Measurements from ENCODE around the gene MYO1G.

The MYO1G gene

GRCh38 chr7:44977959-44978335 is 868 bp downstream of the MYO1G start:
- H3K27ac ChIP-seq (ENCODE audit: low read depth, low read length), result no peak overlapping the region
- H3K4me3 ChIP-seq (ENCODE audit: low read depth, low read length), result no peak overlapping the region
- no peaks in the 10 kb centered on the region for H3K4me1 ChIP-seq (ENCODE audit: control insufficient read depth, insufficient read depth, low read length)
- H3K9ac ChIP-seq (ENCODE audit: low read length), result no peak overlapping the region
- no peaks in the 10 kb centered on the region for H3K9me3 ChIP-seq (ENCODE audit: control insufficient read depth, insufficient read depth, low read depth, low read length)
- peaks cover 31% of the 10 kb centered on the region for H3K36me3 ChIP-seq (ENCODE audit: control insufficient read depth, insufficient read depth, low read length)
- H3K27me3 ChIP-seq (ENCODE audit: control insufficient read depth, insufficient read depth, low read length), result no peaks in the 10 kb centered on the region

GRCh38 chr7:44977304-44977958 is 1.4 kb downstream of the MYO1G start:
- Histone ChIP-seq H3K4me3 (ENCODE audit: low read depth, low read length) (no peak overlapping the region), H3K9ac (ENCODE audit: low read length) (no peak overlapping the region)

DNA sequence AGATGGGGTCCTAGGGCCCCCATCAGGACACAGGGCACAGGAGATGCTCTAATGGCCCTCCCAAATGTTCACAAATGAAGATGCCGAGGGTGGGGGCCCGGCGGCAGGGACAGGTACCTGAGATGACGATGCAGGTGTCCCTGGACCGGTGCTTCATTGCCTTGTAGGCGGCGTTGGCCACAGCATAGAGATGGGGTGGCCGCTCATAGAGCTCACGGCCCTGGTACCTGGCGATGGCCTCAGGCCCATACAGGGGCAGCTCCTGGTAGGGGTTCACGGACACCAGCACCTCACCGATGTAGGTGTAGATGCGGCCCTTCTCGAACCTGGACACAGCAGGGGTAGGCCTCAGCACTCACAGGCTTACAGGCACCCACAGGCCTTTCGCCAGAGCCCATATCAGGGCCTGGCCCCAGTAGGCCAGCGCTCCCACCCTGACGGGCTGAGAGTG is 2.0 kb downstream of the MYO1G start:
- Histone ChIP-seq H3K4me3 (ENCODE audit: low read depth, low read length) (no peak overlapping the region), H3K27me3 (ENCODE audit: control insufficient read depth, insufficient read depth, low read length) (no peaks in the 10 kb centered on the region), H3K27ac (ENCODE audit: low read depth, low read length) (no peak overlapping the region), H3K9me3 (ENCODE audit: control insufficient read depth, insufficient read depth, low read depth, low read length) (no peaks in the 10 kb centered on the region), H3K9ac (ENCODE audit: low read length) (no peak overlapping the region), H3K36me3 (ENCODE audit: control insufficient read depth, insufficient read depth, low read length) (peaks cover 22% of the 10 kb centered on the region), H3K4me1 (ENCODE audit: control insufficient read depth, insufficient read depth, low read length) (no peaks in the 10 kb centered on the region)

More at GRCh38 chr7:44977304-44977958, 1.4 kb downstream of the MYO1G start:
- Histone ChIP-seq H3K4me1 (ENCODE audit: control insufficient read depth, insufficient read depth, low read length) (no peaks in the 10 kb centered on the region), H3K9me3 (ENCODE audit: control insufficient read depth, insufficient read depth, low read depth, low read length) (no peaks in the 10 kb centered on the region), H3K27me3 (ENCODE audit: control insufficient read depth, insufficient read depth, low read length) (no peaks in the 10 kb centered on the region), H3K27ac (ENCODE audit: low read depth, low read length) (no peak overlapping the region), H3K36me3 (ENCODE audit: control insufficient read depth, insufficient read depth, low read length) (peaks cover 26% of the 10 kb centered on the region)

- Histone ChIP-seq H3K4me3 (ENCODE audit: low read depth, low read length) (no peak overlapping the region), H3K4me1 (ENCODE audit: control insufficient read depth, insufficient read depth, low read length) (no peaks in the 10 kb centered on the region), H3K36me3 (ENCODE audit: control insufficient read depth, insufficient read depth, low read length) (peaks cover 18% of the 10 kb centered on the region; the same call in 1 of the 2 replicates), H3K27ac (ENCODE audit: low read depth, low read length) (no peak overlapping the region), H3K9me3 (ENCODE audit: control insufficient read depth, insufficient read depth, low read depth, low read length) (no peaks in the 10 kb centered on the region), H3K27me3 (ENCODE audit: control insufficient read depth, insufficient read depth, low read length) (no peaks in the 10 kb centered on the region), H3K9ac (ENCODE audit: low read length) (no peak overlapping the region)
These were observed 2.6 kb downstream of the MYO1G start for GRCh38 chr7:44976040-44976745.

GRCh38 chr7:44975331-44976039 is 3.3 kb downstream of the MYO1G start:
- Histone ChIP-seq H3K27me3 (ENCODE audit: control insufficient read depth, insufficient read depth, low read length) (no peaks in the 10 kb centered on the region; the same call in 1 of the 2 replicates), H3K9ac (ENCODE audit: low read length) (no peak overlapping the region), H3K27ac (ENCODE audit: low read depth, low read length) (no peak overlapping the region), H3K4me1 (ENCODE audit: control insufficient read depth, insufficient read depth, low read length) (no peaks in the 10 kb centered on the region), H3K9me3 (ENCODE audit: control insufficient read depth, insufficient read depth, low read depth, low read length) (no peaks in the 10 kb centered on the region), H3K36me3 (ENCODE audit: control insufficient read depth, insufficient read depth, low read length) (peaks cover 12% of the 10 kb centered on the region; the same call in 1 of the 2 replicates), H3K4me3 (ENCODE audit: low read depth, low read length) (no peak overlapping the region)

DNA sequence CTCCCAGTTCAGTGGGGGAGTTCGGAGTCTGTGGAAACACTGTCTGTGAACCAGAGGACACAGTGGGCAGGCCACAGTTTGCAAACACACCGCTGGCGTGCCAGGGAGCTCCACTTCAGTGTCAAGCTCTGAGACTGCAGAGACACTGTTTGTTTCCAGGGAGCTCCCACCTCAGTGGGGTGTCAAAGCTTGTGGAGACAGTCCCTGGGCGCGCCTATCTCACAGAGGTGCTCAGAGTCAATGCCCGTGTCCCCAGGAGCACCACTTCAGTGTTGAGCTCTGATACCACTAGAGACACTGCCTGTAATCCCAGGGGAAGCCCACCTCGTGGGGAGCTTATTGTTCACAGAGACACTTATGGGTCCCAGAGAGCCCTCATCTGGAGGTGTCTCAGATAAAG is 4.3 kb downstream of the MYO1G start:
- Histone ChIP-seq H3K27me3 (ENCODE audit: control insufficient read depth, insufficient read depth, low read length) (no peaks in the 10 kb centered on the region; the same call in 1 of the 2 replicates), H3K27ac (ENCODE audit: low read depth, low read length) (no peak overlapping the region), H3K9ac (ENCODE audit: low read length) (no peak overlapping the region), H3K9me3 (ENCODE audit: control insufficient read depth, insufficient read depth, low read depth, low read length) (no peaks in the 10 kb centered on the region), H3K4me3 (ENCODE audit: low read depth, low read length) (no peak overlapping the region), H3K4me1 (ENCODE audit: control insufficient read depth, insufficient read depth, low read length) (no peaks in the 10 kb centered on the region), H3K36me3 (ENCODE audit: control insufficient read depth, insufficient read depth, low read length) (peaks cover 7% of the 10 kb centered on the region; the same call in 1 of the 2 replicates)

DNA sequence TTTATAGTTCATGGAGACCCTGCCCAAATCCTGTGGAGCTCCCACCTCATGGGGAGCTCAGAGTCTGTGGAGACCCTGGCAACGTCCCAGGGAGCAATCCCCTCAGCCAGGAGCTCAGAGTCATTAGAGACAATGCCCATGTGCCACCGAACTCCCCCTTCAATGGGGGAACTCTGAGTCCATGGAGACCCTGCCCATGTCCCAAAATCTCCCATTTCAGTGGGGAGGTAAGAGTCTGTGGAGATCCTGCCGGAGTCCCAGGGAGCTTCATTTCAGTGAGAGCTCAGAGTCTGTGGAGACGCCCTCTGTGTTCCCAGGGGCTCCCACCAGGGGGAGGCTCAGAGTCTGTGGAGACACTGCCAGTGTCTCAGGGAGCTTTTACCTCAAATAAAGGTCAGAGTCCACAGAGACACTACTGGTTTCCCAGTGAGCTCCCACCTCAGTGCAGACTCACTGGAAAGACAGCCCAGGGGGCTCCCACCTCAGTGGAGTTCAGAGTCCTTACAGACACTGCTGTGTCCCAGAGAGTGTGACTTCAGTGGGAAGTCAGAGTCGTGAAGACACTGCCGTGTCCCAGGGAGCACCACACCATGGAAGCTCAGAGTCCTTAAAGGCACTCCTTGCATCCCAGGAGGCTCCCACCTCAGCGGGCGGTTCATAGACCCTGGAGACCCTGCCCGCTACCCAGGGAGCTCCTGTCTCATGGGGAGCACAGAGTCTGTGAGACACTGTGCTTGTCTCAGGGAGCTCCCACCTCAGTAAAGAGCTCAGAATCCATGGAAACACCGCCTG is 5.0 kb downstream of the MYO1G start:
- no peaks in the 10 kb centered on the region for H3K9me3 ChIP-seq (ENCODE audit: control insufficient read depth, insufficient read depth, low read depth, low read length)
- no peaks in the 10 kb centered on the region; the same call in 1 of the 2 replicates for H3K27me3 ChIP-seq (ENCODE audit: control insufficient read depth, insufficient read depth, low read length)
- H3K9ac ChIP-seq (ENCODE audit: low read length), result no peak overlapping the region
- no peaks in the 10 kb centered on the region for H3K4me1 ChIP-seq (ENCODE audit: control insufficient read depth, insufficient read depth, low read length)
- no peak overlapping the region for H3K27ac ChIP-seq (ENCODE audit: low read depth, low read length)
- no peak overlapping the region for H3K4me3 ChIP-seq (ENCODE audit: low read depth, low read length)
- peaks cover 6% of the 10 kb centered on the region; the same call in 1 of the 2 replicates for H3K36me3 ChIP-seq (ENCODE audit: control insufficient read depth, insufficient read depth, low read length)

DNA sequence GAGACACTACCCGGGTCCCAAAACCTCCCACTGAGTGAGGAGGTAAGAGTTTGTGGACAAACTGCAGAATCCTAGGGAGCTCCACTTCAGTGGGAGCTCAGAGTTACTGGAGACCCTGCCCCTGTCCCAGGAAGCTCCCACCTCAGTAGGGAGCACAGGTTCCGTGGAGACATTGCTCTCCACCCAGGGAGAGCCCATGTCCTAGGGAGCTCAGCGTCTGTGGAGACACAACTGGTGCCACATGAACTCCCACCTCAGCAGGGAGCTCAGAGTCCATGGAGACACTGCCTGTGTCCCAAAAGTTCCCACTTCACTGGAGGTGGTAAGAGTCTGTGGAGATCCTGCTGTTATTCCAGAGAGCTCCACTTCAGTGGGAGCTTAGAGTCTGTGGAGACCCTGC is 6.3 kb downstream of the MYO1G start:
- Histone ChIP-seq H3K27ac (ENCODE audit: low read depth, low read length) (no peak overlapping the region), H3K4me3 (ENCODE audit: low read depth, low read length) (no peak overlapping the region), H3K4me1 (ENCODE audit: control insufficient read depth, insufficient read depth, low read length) (no peaks in the 10 kb centered on the region), H3K27me3 (ENCODE audit: control insufficient read depth, insufficient read depth, low read length) (no peaks in the 10 kb centered on the region; the same call in 1 of the 2 replicates), H3K9me3 (ENCODE audit: control insufficient read depth, insufficient read depth, low read depth, low read length) (no peaks in the 10 kb centered on the region), H3K36me3 (ENCODE audit: control insufficient read depth, insufficient read depth, low read length) (no peaks in the 10 kb centered on the region), H3K9ac (ENCODE audit: low read length) (no peak overlapping the region)

GRCh38 chr7:44971902-44972441 is 6.8 kb downstream of the MYO1G start:
- no peaks in the 10 kb centered on the region for H3K4me1 ChIP-seq (ENCODE audit: control insufficient read depth, insufficient read depth, low read length)
- no peak overlapping the region for H3K9ac ChIP-seq (ENCODE audit: low read length)
- H3K27ac ChIP-seq (ENCODE audit: low read depth, low read length), result no peak overlapping the region
- H3K27me3 ChIP-seq (ENCODE audit: control insufficient read depth, insufficient read depth, low read length), result no peaks in the 10 kb centered on the region; the same call in 1 of the 2 replicates
- H3K4me3 ChIP-seq (ENCODE audit: low read depth, low read length), result no peak overlapping the region
- H3K9me3 ChIP-seq (ENCODE audit: control insufficient read depth, insufficient read depth, low read depth, low read length), result no peaks in the 10 kb centered on the region
- no peaks in the 10 kb centered on the region for H3K36me3 ChIP-seq (ENCODE audit: control insufficient read depth, insufficient read depth, low read length)

- no peak overlapping the region for H3K27ac ChIP-seq (ENCODE audit: low read depth, low read length)
- no peaks in the 10 kb centered on the region for H3K36me3 ChIP-seq (ENCODE audit: control insufficient read depth, insufficient read depth, low read length)
- H3K4me1 ChIP-seq (ENCODE audit: control insufficient read depth, insufficient read depth, low read length), result no peaks in the 10 kb centered on the region
- H3K27me3 ChIP-seq (ENCODE audit: control insufficient read depth, insufficient read depth, low read length), result no peaks in the 10 kb centered on the region; the same call in 1 of the 2 replicates
- no peaks in the 10 kb centered on the region for H3K9me3 ChIP-seq (ENCODE audit: control insufficient read depth, insufficient read depth, low read depth, low read length)
- no peak overlapping the region for H3K4me3 ChIP-seq (ENCODE audit: low read depth, low read length)
- H3K9ac ChIP-seq (ENCODE audit: low read length), result no peak overlapping the region
These were observed 7.5 kb downstream of the MYO1G start for GRCh38 chr7:44971188-44971901.
